ENCODE results near the gene IL17REL. TPM values are rescaled to one million over a fixed set of nuclear protein-coding genes. Genes with fewer than 3 reads are reported as not detected.

IL17REL gene
- total RNA-seq, 6 donors from 2014 or later, result 0.06 TPM; not detected in 5

- H3K36me3 ChIP-seq, result no peaks in the 10 kb centered on the region
- WGBS, 2 donors, result 10 to 32% methylated on average over 21 to 52 of the region's 81 CpGs
- H3K4me3 ChIP-seq, result peak overlapping the region; percentile 40 to 55 (median 49)
- peak overlapping the region; percentile 89 to 98 (median 96) for H3K27ac ChIP-seq
- no peaks in the 10 kb centered on the region for H3K27me3 ChIP-seq
- H3K9me3 ChIP-seq, result no peaks in the 10 kb centered on the region
- H3K4me1 ChIP-seq, result peaks cover 44 to 68% (median 50%) of the 10 kb centered on the region in 4 donors
- TF ChIP-seq POLR2AphosphoS5 (IDR thresholded peaks at IDR 0.05) (peak; percentile 73 to 80), CTCF (IDR thresholded peaks at IDR 0.05) (no peak), POLR2A (IDR thresholded peaks at IDR 0.05) (peak in 3 of 4 donors; percentile 1 to 53 (median 31)), EP300 (IDR thresholded peaks at IDR 0.05) (peak in 2 of 4 donors; percentile 86 to 93)
- peak; percentile 91 to 97 for DNase-seq
- peak; percentile 74 to 87 for ATAC-seq (ENCODE audit: low FRiP score in 2 of 2)
These were observed 41.1 kb downstream of the IL17REL start for GRCh38 chr22:49971232-49972162.

- WGBS, 2 donors, result 10 to 32% methylated on average over 6 to 29 of the region's 32 CpGs
- H3K9me3 ChIP-seq, result no peaks in the 10 kb centered on the region
- H3K4me1 ChIP-seq, result peaks cover 52 to 69% (median 58%) of the 10 kb centered on the region in 4 donors
- peak overlapping the region; percentile 89 to 98 (median 96) for H3K27ac ChIP-seq
- peaks cover 0 to 2% (median 0%) of the 10 kb centered on the region in 4 donors for H3K36me3 ChIP-seq
- DNase-seq, result peak; percentile 93 to 99
- peak; percentile 20 to 99 (median 84) for TF ChIP-seq EP300 (IDR thresholded peaks at IDR 0.05)
- TF ChIP-seq POLR2A (IDR thresholded peaks at IDR 0.05), result peak in 3 of 4 donors; percentile 89 to 96 (median 90)
- TF ChIP-seq CTCF (IDR thresholded peaks at IDR 0.05), result peak in 3 of 6 experiments; percentile 8 to 14 (median 9)
- TF ChIP-seq POLR2AphosphoS5 (IDR thresholded peaks at IDR 0.05), result peak; percentile 99
- ATAC-seq (ENCODE audit: low FRiP score in 2 of 2), result peak; percentile 88 to 92
- H3K27me3 ChIP-seq, result no peaks in the 10 kb centered on the region
- H3K4me3 ChIP-seq, result peak overlapping the region; percentile 40 to 55 (median 49)
These were observed 41.9 kb downstream of the IL17REL start for GRCh38 chr22:49970528-49971231.

GRCh38 chr22:49969751-49970527 lies 42.6 kb downstream of the IL17REL start:
- no peaks in the 10 kb centered on the region for H3K27me3 ChIP-seq
- peaks cover 59 to 76% (median 65%) of the 10 kb centered on the region in 4 donors for H3K4me1 ChIP-seq
- H3K4me3 ChIP-seq, result no peak overlapping the region
- peaks cover 0 to 9% (median 4%) of the 10 kb centered on the region in 4 donors for H3K36me3 ChIP-seq
- TF ChIP-seq EP300 (IDR thresholded peaks at IDR 0.05) (no peak), CTCF (IDR thresholded peaks at IDR 0.05) (no peak), POLR2AphosphoS5 (IDR thresholded peaks at IDR 0.05) (no peak), POLR2A (IDR thresholded peaks at IDR 0.05) (no peak)
- H3K9me3 ChIP-seq, result no peaks in the 10 kb centered on the region
- H3K27ac ChIP-seq, result peak overlapping the region; percentile 67 to 98 (median 96)
- DNase-seq (peak in 1 of 2 donors; percentile 61), ATAC-seq (ENCODE audit: low FRiP score in 2 of 2) (no peak)
- WGBS, 2 donors, result 80 to 83% methylated on average over 2 to 8 of the region's 8 CpGs
